ENCODE measurements around the gene TRPV2. TPM values are rescaled to one million over a fixed set of nuclear protein-coding genes. Genes with fewer than 3 reads are reported as not detected.

TRPV2 gene, protein sequence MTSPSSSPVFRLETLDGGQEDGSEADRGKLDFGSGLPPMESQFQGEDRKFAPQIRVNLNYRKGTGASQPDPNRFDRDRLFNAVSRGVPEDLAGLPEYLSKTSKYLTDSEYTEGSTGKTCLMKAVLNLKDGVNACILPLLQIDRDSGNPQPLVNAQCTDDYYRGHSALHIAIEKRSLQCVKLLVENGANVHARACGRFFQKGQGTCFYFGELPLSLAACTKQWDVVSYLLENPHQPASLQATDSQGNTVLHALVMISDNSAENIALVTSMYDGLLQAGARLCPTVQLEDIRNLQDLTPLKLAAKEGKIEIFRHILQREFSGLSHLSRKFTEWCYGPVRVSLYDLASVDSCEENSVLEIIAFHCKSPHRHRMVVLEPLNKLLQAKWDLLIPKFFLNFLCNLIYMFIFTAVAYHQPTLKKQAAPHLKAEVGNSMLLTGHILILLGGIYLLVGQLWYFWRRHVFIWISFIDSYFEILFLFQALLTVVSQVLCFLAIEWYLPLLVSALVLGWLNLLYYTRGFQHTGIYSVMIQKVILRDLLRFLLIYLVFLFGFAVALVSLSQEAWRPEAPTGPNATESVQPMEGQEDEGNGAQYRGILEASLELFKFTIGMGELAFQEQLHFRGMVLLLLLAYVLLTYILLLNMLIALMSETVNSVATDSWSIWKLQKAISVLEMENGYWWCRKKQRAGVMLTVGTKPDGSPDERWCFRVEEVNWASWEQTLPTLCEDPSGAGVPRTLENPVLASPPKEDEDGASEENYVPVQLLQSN
- polyA plus RNA-seq (ENCODE audit: low read depth in 6 of 6), result 10 to 100 TPM; 36.2 to 59.9 (median 44.0) TPM

GRCh38 chr17:16415031-16415924, at the start of gene TRPV2:
TRPV2 (plus strand) TSS chr17:16415571; CDS start chr17:16417669, 2,098 bp downstream.
- Mint-ChIP-seq H3K4me3 (peak within 1 kb of the TSS; percentile 90 to 98 (median 96)), H3K27ac (peak within 1 kb of the TSS; percentile 92 to 99 (median 98)), H3K9me3 (no peaks in the 10 kb centered on the region), H3K4me1 (peaks cover 27 to 49% (median 38%) of the 10 kb centered on the region in 3 donors), H3K36me3 (no peaks in the 10 kb centered on the region), H3K27me3 (no peaks in the 10 kb centered on the region)
- ATAC-seq (ENCODE audit: low read depth in 2 of 2) (peak; percentile 53 to 56), DNase-seq (peak; percentile 46)

DNA sequence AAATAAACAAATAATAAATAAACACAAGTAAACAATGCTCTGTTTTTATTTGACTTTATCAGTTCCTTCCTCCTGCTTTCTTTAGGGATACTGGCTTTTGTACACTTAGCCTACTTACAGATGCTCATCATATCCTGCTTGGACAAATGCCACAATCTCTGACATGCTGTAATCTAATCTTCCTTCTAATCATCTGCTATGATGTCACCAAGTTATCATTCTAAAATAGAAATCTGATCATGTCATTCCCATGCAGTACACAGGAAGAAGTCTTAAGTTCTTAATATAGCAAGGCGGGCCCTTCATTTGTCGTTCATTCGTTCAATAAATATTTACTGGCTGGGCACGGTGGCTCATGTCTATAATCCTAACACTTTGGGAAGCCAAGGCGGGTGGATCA, 43.6 kb upstream of the TRPV2 start:
- Mint-ChIP-seq H3K36me3 (no peaks in the 10 kb centered on the region), H3K9me3 (no peaks in the 10 kb centered on the region), H3K4me3 (no peak overlapping the region), H3K27ac (no peak overlapping the region), H3K27me3 (no peaks in the 10 kb centered on the region), H3K4me1 (no peaks in the 10 kb centered on the region)
- ATAC-seq (ENCODE audit: low read depth in 2 of 2) (no peak), DNase-seq (no peak)

GRCh38 chr17:16374146-16374938, 41.0 kb upstream of the TRPV2 start:
- Mint-ChIP-seq H3K36me3 (no peaks in the 10 kb centered on the region), H3K4me3 (no peak overlapping the region)
- no peak for ATAC-seq (ENCODE audit: low read depth in 2 of 2)

DNA sequence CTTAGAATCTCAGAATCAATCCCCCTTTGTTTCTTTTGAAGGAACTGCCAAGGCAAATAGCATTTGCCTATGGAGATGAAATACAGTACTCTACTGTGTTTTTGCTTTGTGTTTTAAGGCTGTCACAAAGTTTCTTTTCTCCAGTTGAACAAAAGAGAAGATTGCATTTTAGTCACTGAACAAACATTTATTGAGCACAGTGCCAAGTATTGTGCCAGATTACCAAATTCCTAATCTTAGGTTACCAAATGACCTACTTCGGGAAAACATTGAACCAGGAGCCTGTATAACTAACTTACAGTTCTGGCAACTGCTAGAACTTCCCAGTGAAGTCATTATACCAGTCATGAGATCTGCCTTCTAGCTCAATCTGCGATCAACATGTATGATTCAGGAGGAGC, 37.4 kb upstream of the TRPV2 start:
- peaks cover 0 to 3% (median 0%) of the 10 kb centered on the region in 7 donors for H3K9me3 Mint-ChIP-seq
- H3K36me3 Mint-ChIP-seq, result peaks cover 7 to 18% of the 10 kb centered on the region in 2 donors
- H3K4me3 Mint-ChIP-seq, result peak overlapping the region in 1 of 8 donors; percentile 61
- H3K27me3 Mint-ChIP-seq, result no peaks in the 10 kb centered on the region
- H3K4me1 Mint-ChIP-seq, result peaks cover 17 to 22% (median 20%) of the 10 kb centered on the region in 3 donors
- no peak overlapping the region for H3K27ac Mint-ChIP-seq
- DNase-seq, result no peak
- ATAC-seq (ENCODE audit: low read depth in 2 of 2), result no peak

More at GRCh38 chr17:16374146-16374938, 41.0 kb upstream of the TRPV2 start:
- DNase-seq, result no peak
- no peaks in the 10 kb centered on the region for H3K4me1 Mint-ChIP-seq
- no peak overlapping the region for H3K27ac Mint-ChIP-seq
- H3K27me3 Mint-ChIP-seq, result no peaks in the 10 kb centered on the region
- H3K9me3 Mint-ChIP-seq, result no peaks in the 10 kb centered on the region

DNA sequence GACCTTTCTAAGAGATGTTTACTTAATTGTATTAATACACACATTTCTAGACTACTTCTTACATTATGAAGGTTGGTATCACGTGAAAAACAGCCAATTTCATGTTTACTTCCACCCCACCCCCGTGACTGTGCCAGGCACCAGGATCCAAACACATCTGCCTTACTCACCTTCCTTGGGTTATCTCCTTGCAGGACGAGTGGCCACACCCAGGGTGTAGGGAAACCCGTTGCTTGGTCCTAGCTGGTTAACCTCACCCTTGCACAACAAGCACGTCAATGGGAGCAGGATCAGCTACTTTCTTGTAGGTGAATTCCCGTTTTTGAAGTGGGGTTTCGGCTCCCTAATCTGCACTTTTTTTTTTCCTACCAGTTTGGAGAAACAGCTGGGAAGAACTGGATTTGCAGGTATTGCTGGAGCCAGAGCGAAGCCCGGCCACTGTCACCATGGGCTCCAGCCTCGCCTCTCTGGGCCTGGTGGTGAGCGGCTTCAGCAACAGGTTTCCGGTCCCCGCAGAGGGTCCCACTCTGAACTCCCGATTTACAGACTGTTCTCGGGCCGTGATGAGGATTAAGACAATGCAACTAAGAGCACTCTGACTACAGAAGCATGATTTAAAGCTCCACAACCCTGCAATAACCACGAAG, 36.6 kb upstream of the TRPV2 start:
- ATAC-seq (ENCODE audit: low read depth in 2 of 2) (no peak), DNase-seq (no peak)
- Mint-ChIP-seq H3K4me3 (peak overlapping the region in 4 of 8 donors; percentile 14 to 42 (median 37)), H3K4me1 (peaks cover 22 to 30% (median 28%) of the 10 kb centered on the region in 3 donors), H3K27me3 (no peaks in the 10 kb centered on the region), H3K36me3 (peaks cover 7 to 21% of the 10 kb centered on the region in 2 donors), H3K27ac (peak overlapping the region in 2 of 6 donors; percentile 36 to 88), H3K9me3 (peaks cover 0 to 3% (median 0%) of the 10 kb centered on the region in 7 donors)

GRCh38 chr17:16379654-16380053, 35.7 kb upstream of the TRPV2 start:
- Mint-ChIP-seq H3K4me1 (peaks cover 31 to 39% (median 37%) of the 10 kb centered on the region in 3 donors), H3K4me3 (peak overlapping the region in 2 of 8 donors; percentile 12 to 39), H3K36me3 (peaks cover 7 to 21% of the 10 kb centered on the region in 2 donors), H3K9me3 (peaks cover 0 to 3% (median 0%) of the 10 kb centered on the region in 7 donors), H3K27me3 (no peaks in the 10 kb centered on the region), H3K27ac (peak overlapping the region in 3 of 6 donors; percentile 27 to 36 (median 34))
- no peak for ATAC-seq (ENCODE audit: low read depth in 2 of 2)
- no peak for DNase-seq

- H3K4me1 Mint-ChIP-seq, result peaks cover 32 to 44% (median 43%) of the 10 kb centered on the region in 3 donors
- peaks cover 0 to 3% (median 0%) of the 10 kb centered on the region in 7 donors for H3K9me3 Mint-ChIP-seq
- ATAC-seq (ENCODE audit: low read depth in 2 of 2) (peak; percentile 95), DNase-seq (peak; percentile 94)
- H3K27ac Mint-ChIP-seq, result peak within 1 kb of the TSS; percentile 98 to 100 (median 99)
- H3K36me3 Mint-ChIP-seq, result peaks cover 7 to 21% of the 10 kb centered on the region in 2 donors
- peak within 1 kb of the TSS; percentile 89 to 98 (median 97) for H3K4me3 Mint-ChIP-seq
- H3K27me3 Mint-ChIP-seq, result no peaks in the 10 kb centered on the region
These were observed 34.5 kb upstream of the TRPV2 start, which contains the start of gene UBB for GRCh38 chr17:16380640-16381495. UBB (plus strand) TSS chr17:16381091; CDS start chr17:16381908, 817 bp downstream.

- Mint-ChIP-seq H3K4me3 (peak overlapping the region; percentile 89 to 98 (median 97)), H3K4me1 (peaks cover 32 to 44% (median 43%) of the 10 kb centered on the region in 3 donors), H3K36me3 (peaks cover 7 to 21% of the 10 kb centered on the region in 2 donors), H3K9me3 (peaks cover 0 to 3% (median 0%) of the 10 kb centered on the region in 7 donors), H3K27me3 (no peaks in the 10 kb centered on the region), H3K27ac (peak overlapping the region; percentile 98 to 100 (median 99))
- DNase-seq (no peak), ATAC-seq (ENCODE audit: low read depth in 2 of 2) (peak; percentile 7 to 13)
These were observed 33.9 kb upstream of the TRPV2 start for GRCh38 chr17:16381496-16381820.

DNA sequence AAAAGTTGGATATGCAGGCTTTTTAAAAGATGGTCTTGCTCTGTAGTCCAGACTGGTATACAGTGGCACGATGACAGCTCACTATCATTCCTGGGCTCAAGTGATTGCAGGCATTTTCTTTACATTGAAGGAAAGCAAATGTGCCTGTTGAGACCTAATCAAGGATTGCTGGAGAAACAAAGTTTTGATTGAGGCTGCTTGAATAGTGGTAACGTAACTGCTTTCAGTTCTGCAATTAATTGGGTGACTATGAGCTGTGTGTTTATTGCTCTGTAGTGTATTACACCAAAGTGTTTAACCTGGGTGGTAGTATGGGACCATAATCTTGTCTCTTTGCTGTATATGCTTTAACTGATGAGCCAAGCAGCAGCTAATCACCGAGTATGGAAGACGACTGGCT, 32.2 kb upstream of the TRPV2 start:
- Mint-ChIP-seq H3K27me3 (no peaks in the 10 kb centered on the region), H3K9me3 (peaks cover 0 to 3% (median 0%) of the 10 kb centered on the region in 7 donors), H3K27ac (peak overlapping the region in 3 of 6 donors; percentile 63 to 82 (median 80)), H3K4me3 (peak overlapping the region in 6 of 8 donors; percentile 58 to 97 (median 72)), H3K36me3 (peaks cover 7 to 21% of the 10 kb centered on the region in 2 donors), H3K4me1 (peaks cover 39 to 51% (median 49%) of the 10 kb centered on the region in 3 donors)
- no peak for ATAC-seq (ENCODE audit: low read depth in 2 of 2)
- DNase-seq, result no peak

DNA sequence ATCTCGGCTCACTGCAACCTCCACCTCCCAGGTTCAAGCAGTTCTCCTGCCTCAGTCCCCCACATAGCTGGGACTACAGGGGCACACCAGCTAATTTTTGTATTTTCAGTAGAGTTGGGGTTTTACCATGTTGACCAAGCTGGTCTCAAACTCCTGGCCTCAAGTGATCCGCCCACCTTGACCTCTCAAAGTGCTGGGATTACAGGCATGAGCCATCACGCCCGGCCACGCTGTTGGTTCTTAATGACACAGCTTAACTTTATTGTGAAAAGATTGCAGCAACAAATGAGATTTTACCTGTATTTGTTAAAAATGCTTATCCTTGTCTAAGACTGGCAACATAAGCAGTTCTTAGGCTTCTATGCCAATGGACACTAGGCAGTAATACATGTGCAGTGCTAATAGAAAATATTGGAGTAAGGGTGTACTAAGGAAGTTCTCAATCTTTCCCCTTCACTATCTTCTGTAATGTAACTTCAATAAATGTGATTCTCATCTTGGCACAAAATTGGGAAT, 31.5 kb upstream of the TRPV2 start:
- peaks cover 39 to 51% (median 49%) of the 10 kb centered on the region in 3 donors for H3K4me1 Mint-ChIP-seq

More for the DNA sequence above, 31.5 kb upstream of the TRPV2 start:
- peaks cover 7 to 21% of the 10 kb centered on the region in 2 donors for H3K36me3 Mint-ChIP-seq
- ATAC-seq (ENCODE audit: low read depth in 2 of 2) (no peak), DNase-seq (no peak)
- H3K9me3 Mint-ChIP-seq, result peaks cover 0 to 3% (median 0%) of the 10 kb centered on the region in 7 donors
- peak overlapping the region in 7 of 8 donors; percentile 57 to 97 (median 67) for H3K4me3 Mint-ChIP-seq
- H3K27ac Mint-ChIP-seq, result peak overlapping the region in 5 of 6 donors; percentile 27 to 80 (median 49)
- no peaks in the 10 kb centered on the region for H3K27me3 Mint-ChIP-seq

Measured in naive B cell (primary cell).